GM23338 (cell line): Measurements from ENCODE around the gene AP5S1. TPM values are rescaled to one million over a fixed set of nuclear protein-coding genes. Genes with fewer than 3 reads are reported as not detected.

Experiments
- ATAC-seq: fragments of 200-7000 bp; cut with Tn5 transposase; 3 replicates; pipeline ENCODE4 v1.9.1; 2020
- DNase-seq: peaks from one replicate; pipeline ENCODE4 v3.0.0-alpha.2; 2015; ENCODE audit warnings: low spot score
- H2AFZ ChIP-seq: fragments of 200-600 bp; sonication (generic); 2 replicates; pipeline ENCODE4 v1.8.0; 2016; ENCODE audit warnings: antibody characterized with exemption, mild to moderate bottlenecking, moderate library complexity
- H3F3A ChIP-seq: fragments of 200-600 bp; sonication (generic); replicated peaks from 2 replicates; pipeline ENCODE4 v1.8.0; 2017; ENCODE audit warnings: antibody characterized with exemption, mixed run types, low read depth
- H3K27ac ChIP-seq: fragments of 200-600 bp; sonication (generic); 2 replicates; pipeline ENCODE4 v1.6.1; 2016; ENCODE audit warnings: low read depth
- H3K27me3 ChIP-seq: fragments of 200-600 bp; sonication (generic); 2 replicates; pipeline ENCODE4 v1.8.0; 2016; ENCODE audit warnings: mild to moderate bottlenecking, mixed run types, moderate library complexity; ENCODE audit not compliant: insufficient read depth
- H3K36me3 ChIP-seq: fragments of 200-600 bp; sonication (generic); 2 replicates; pipeline ENCODE4 v1.8.0; 2016; ENCODE audit warnings: mild to moderate bottlenecking; ENCODE audit not compliant: insufficient read depth
- H3K4me1 ChIP-seq: fragments of 200-600 bp; sonication (generic); 2 replicates; pipeline ENCODE4 v1.8.0; 2016; ENCODE audit warnings: mild to moderate bottlenecking, moderate library complexity; ENCODE audit not compliant: insufficient read depth
- H3K4me2 ChIP-seq: fragments of 200-600 bp; sonication (generic); 2 replicates; pipeline ENCODE4 v1.7.1; 2017; ENCODE audit warnings: mixed run types
- H3K4me3 ChIP-seq: fragments of 200-600 bp; sonication (generic); 2 replicates; pipeline ENCODE4 v1.6.1; 2016; ENCODE audit warnings: mixed run types
- H3K79me2 ChIP-seq: fragments of 200-600 bp; sonication (generic); replicated peaks from 2 replicates; pipeline ENCODE4 v1.8.0; 2017; ENCODE audit warnings: mild to moderate bottlenecking; ENCODE audit not compliant: insufficient read depth
- H3K9me2 ChIP-seq: fragments of 200-600 bp; sonication (generic); 2 replicates; pipeline ENCODE4 v1.8.0; 2017; ENCODE audit not compliant: insufficient read depth
- H4K20me1 ChIP-seq: fragments of 200-600 bp; sonication (generic); replicated peaks from 2 replicates; pipeline ENCODE4 v1.8.0; 2017; ENCODE audit warnings: mild to moderate bottlenecking; ENCODE audit not compliant: insufficient read depth
- H3K27ac Mint-ChIP-seq: 2 replicates; pipeline ENCODE4 v1.8.0; 2020; ENCODE audit warnings: inconsistent platforms, mild to moderate bottlenecking, moderate library complexity, mixed read lengths
- H3K27me3 Mint-ChIP-seq: 3 replicates; pipeline ENCODE4 v1.8.0; 2022; ENCODE audit warnings: low read depth, mild to moderate bottlenecking, moderate library complexity, mixed read lengths, inconsistent platforms; ENCODE audit not compliant: insufficient read depth, poor library complexity
- H3K36me3 Mint-ChIP-seq: 3 replicates; pipeline ENCODE4 v1.8.0; 2021; ENCODE audit warnings: low read depth, mild to moderate bottlenecking, inconsistent platforms, moderate library complexity, mixed read lengths
- H3K4me1 Mint-ChIP-seq: 3 replicates; pipeline ENCODE4 v1.8.0; 2020; ENCODE audit warnings: mild to moderate bottlenecking, inconsistent platforms, mixed read lengths
- H3K4me3 Mint-ChIP-seq: 3 replicates; pipeline ENCODE4 v1.8.0; 2021; ENCODE audit warnings: moderate library complexity, mild to moderate bottlenecking, inconsistent platforms, mixed read lengths
- H3K9me3 Mint-ChIP-seq: 3 replicates; pipeline ENCODE4 v1.8.0; 2020; ENCODE audit warnings: moderate library complexity, mild to moderate bottlenecking, inconsistent platforms, mixed read lengths
- ETS1 ChIP-seq: IDR thresholded peaks from 2 replicates; pipeline ENCODE4 v1.6.1; 2016; ENCODE audit warnings: antibody characterized with exemption
- POLR2AphosphoS5 ChIP-seq: IDR thresholded peaks from 2 replicates; pipeline ENCODE4 v1.6.1; 2016; ENCODE audit warnings: antibody characterized with exemption, low read depth
- ZNF462 ChIP-seq: fragments of 250-450 bp; sonication (Bioruptor Pico); IDR thresholded peaks from 2 replicates; pipeline ENCODE4 v1.5.0; 2020; ENCODE audit warnings: mild to moderate bottlenecking, moderate library complexity
- polyA plus RNA-seq: library from polyadenylated mRNA; unstranded; fragments of >200 nt; fragmentation: Nextera tagmentation; extraction: Ambion mirVana; gene quantifications from 2 replicates; pipeline ENCODE4 v1.2.1, GENCODE V29; 2016
- total RNA-seq: library from RNA; depleted of rRNA; stranded (reverse); fragments of >200 nt; shearing (Covaris generic); gene quantifications from 2 replicates; pipeline ENCODE4 v1.2.3, GENCODE V29; 2014

The AP5S1 gene
- total and polyA plus RNA-seq, 2 experiments from 2014 or later: 1.8 to 2.8 TPM

DNA sequence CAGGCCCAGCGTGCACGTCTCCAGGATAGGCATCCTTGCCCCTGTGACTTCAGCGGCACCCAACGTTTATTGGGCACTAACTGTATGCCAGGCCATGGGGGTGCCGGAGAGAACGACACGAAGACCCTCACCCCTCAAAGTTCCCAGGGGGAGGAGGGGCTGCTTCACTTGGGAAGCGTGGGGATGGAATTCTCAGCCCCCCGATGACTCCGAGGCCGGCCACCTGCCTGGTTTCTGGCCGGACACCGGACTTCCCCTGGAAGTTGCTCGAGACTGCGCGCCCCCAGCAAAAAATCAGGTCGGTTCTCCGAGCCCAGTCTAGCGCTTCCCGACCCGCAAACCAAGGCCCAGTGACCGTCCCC lies 26.0 kb downstream of the AP5S1 start:
- H3K36me3 Mint-ChIP-seq: no peaks in the 10 kb centered on the region
- Histone ChIP-seq H3K4me3 (peak overlapping the region; percentile 88), H3F3A (peaks cover 6% of the 10 kb centered on the region; the same call in 1 of the 2 replicates), H3K27ac (no peak overlapping the region), H2AFZ (peak overlapping the region; percentile 95), H3K4me2 (peak overlapping the region; percentile 93), H3K9me2 (no peaks in the 10 kb centered on the region), H3K4me1 (peaks cover 4% of the 10 kb centered on the region), H3K79me2 (no peaks in the 10 kb centered on the region; the same call in 1 of the 2 replicates), H3K36me3 (no peaks in the 10 kb centered on the region), H4K20me1 (no peaks in the 10 kb centered on the region; the same call in 1 of the 2 replicates), H3K27me3 (no peaks in the 10 kb centered on the region)
- no peaks in the 10 kb centered on the region for H3K9me3 Mint-ChIP-seq
- H3K27me3 Mint-ChIP-seq: peaks cover 14% of the 10 kb centered on the region
- no peak overlapping the region for H3K27ac Mint-ChIP-seq
- no peak for TF ChIP-seq ETS1
- no peak for TF ChIP-seq ZNF462
- no peak for TF ChIP-seq POLR2AphosphoS5
- H3K4me1 Mint-ChIP-seq: peaks cover 4% of the 10 kb centered on the region; the same call in 1 of the 3 replicates
- no peak for ATAC-seq
- peak overlapping the region; percentile 87 for H3K4me3 Mint-ChIP-seq
- no peak for DNase-seq

DNA sequence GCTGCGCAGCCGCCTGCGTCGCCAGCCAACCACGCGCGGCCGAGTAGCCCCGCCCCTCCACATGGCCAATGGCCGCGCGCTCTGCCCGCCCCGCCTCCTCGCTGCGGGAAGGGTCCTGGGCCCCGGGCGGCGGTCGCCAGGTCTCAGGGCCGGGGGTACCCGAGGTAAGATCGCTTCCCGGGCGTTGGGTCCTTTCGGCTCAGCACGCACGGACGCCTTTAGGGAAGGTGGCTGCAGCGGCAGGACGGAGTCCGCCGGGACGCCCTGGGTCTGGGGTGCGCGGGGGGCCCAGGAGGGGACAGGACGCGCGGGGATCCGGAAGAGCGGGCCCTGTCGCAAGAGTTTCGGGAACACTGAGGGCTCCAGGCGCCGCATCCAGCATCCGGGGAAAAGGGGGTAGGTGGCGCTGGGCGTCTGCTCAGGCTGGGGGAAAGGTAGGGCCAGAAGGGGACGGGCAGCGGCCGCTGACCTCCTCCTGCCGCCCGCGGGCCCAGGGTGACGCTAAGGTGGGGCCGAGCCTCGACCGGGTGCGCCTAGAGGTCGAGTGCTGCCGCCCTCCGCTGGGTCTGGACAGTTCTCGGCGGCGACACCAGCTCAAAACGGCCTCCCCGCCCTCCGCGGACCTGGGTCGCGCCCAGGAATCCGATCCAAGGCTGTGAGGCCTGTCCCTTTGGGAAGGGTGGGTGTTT lies 26.5 kb downstream of the AP5S1 start, which contains the start of gene MAVS:
MAVS (plus strand) TSS at position 95 of the 689 bp plus-strand sequence. CDS start 7,791 bp downstream, outside the sequence.
- Histone ChIP-seq H3K4me3 (peak within 1 kb of the TSS; percentile 88), H3K4me2 (peak within 1 kb of the TSS; percentile 95), H3K4me1 (peaks cover 4% of the 10 kb centered on the region), H3K27me3 (no peaks in the 10 kb centered on the region), H3K79me2 (no peaks in the 10 kb centered on the region; the same call in 1 of the 2 replicates), H3F3A (peaks cover 6% of the 10 kb centered on the region; the same call in 1 of the 2 replicates), H3K9me2 (no peaks in the 10 kb centered on the region), H3K27ac (peak within 1 kb of the TSS; percentile 83), H3K36me3 (no peaks in the 10 kb centered on the region), H4K20me1 (no peaks in the 10 kb centered on the region; the same call in 1 of the 2 replicates), H2AFZ (peak within 1 kb of the TSS; percentile 95)
- ATAC-seq (peak; percentile 94), DNase-seq (peak; percentile 95)
- Mint-ChIP-seq H3K9me3 (no peaks in the 10 kb centered on the region), H3K4me3 (peak within 1 kb of the TSS; percentile 87), H3K4me1 (peaks cover 4% of the 10 kb centered on the region; the same call in 1 of the 3 replicates), H3K27ac (peak within 1 kb of the TSS; percentile 52; the same call in 1 of the 2 replicates), H3K27me3 (peaks cover 14% of the 10 kb centered on the region), H3K36me3 (no peaks in the 10 kb centered on the region)
- TF ChIP-seq POLR2AphosphoS5 (peak; percentile 98), ZNF462 (no peak)
